ENCODE data around the gene GAS2L3. TPM values are rescaled to one million over a fixed set of nuclear protein-coding genes. Genes with fewer than 3 reads are reported as not detected.

The GAS2L3 gene
- total and polyA plus RNA-seq, 2 of the 8 experiments (the other 6 are each of a cell fraction or from before 2014, with no cell fraction given): 2.1 to 19.3 TPM

DNA sequence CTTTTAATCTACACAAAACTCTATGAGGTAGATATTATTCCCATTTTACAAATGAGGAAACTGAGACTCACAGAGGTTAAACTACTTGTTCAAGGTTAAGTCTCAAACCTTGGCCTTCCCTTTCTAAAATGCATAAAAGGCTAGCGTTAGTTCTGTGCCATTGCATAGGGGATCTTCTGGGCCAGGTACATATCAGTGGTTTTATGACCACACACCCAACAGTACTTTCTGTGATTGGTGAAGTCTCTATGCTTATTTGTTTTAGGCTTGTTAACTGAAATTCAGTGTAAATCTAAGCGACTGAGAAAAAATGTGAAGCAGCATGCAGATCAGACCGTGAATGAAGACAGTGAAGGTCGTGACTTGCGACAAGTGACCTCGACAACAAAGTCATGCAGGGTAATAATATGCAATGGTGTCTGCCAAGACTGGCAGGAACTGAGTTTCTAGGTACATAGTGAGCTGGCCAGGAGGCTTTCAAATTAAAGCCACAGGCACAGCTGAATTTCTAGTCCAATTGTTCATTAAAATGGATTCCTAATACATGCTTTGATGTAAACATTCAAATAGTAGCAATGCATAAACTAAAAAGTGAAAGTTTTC lies 38.8 kb upstream of the GAS2L3 start:
- H2AFZ ChIP-seq (ENCODE audit: low read length): no peak overlapping the region
- H3K4ac ChIP-seq (replicated peaks; ENCODE audit: insufficient read length, low read depth, low read length): no peak overlapping the region
- H3K36me3 ChIP-seq (ENCODE audit: control insufficient read depth in 2 of 4, insufficient read depth in 4 of 4, low read length in 3 of 4): no peaks in the 10 kb centered on the region
- no peak overlapping the region for H3K56ac ChIP-seq (replicated peaks; ENCODE audit: insufficient read length, low read depth, low read length)
- no peak overlapping the region for H2BK12ac ChIP-seq (ENCODE audit: low read depth, low read length)
- H2BK15ac ChIP-seq (ENCODE audit: low read length): no peak overlapping the region
- CTCF ChIA-PET (ENCODE audit: partially characterized antibody): interaction anchor here (1.2 to 1.5 kb wide), 2 partner anchors 130 to 171 kb away, joined by 3 read pairs; no protein-coding TSS in a partner anchor
- H3K27ac ChIP-seq (ENCODE audit: low read depth, low read length): no peak overlapping the region
- no peaks in the 10 kb centered on the region for H3K23me2 ChIP-seq (ENCODE audit: low read depth, low read length)
- no peak overlapping the region for H2BK120ac ChIP-seq (replicated peaks; ENCODE audit: low read depth, low read length)
- H4K5ac ChIP-seq (ENCODE audit: insufficient read length, low read depth, low read length): no peak overlapping the region
- no peak overlapping the region for H4K8ac ChIP-seq (ENCODE audit: extremely low read depth, insufficient read depth, low read length)
- no peak overlapping the region for H4K91ac ChIP-seq (replicated peaks; ENCODE audit: insufficient read length, low read length)
- no peaks in the 10 kb centered on the region for H3K79me1 ChIP-seq (ENCODE audit: low read depth, low read length)
- POLR2A ChIA-PET (ENCODE audit: partially characterized antibody): no interaction called here
- FAIRE-seq (no peak), DNase-seq (ENCODE audit: low read depth in 1 of 2, low spot score in 2 of 2) (no peak)
- H3K4me1 ChIP-seq (replicated peaks in 1 of 4; ENCODE audit: control insufficient read depth in 3 of 4, insufficient read depth in 4 of 4, low read length in 3 of 4): no peaks in the 10 kb centered on the region
- H3K18ac ChIP-seq (ENCODE audit: extremely low read depth, low read length): no peak overlapping the region
- no peak overlapping the region for H2BK20ac ChIP-seq (ENCODE audit: low read length)
- H3K9me3 ChIP-seq (ENCODE audit: insufficient read depth in 2 of 2, low read depth in 1 of 2, low read length in 1 of 2): no peaks in the 10 kb centered on the region
- H3K27me3 ChIP-seq (replicated peaks in 1 of 4; ENCODE audit: control insufficient read depth in 3 of 4, extremely low read depth in 1 of 4, insufficient read depth in 3 of 4, low read length in 3 of 4): no peaks in the 10 kb centered on the region
- no peaks in the 10 kb centered on the region for H3K79me2 ChIP-seq (ENCODE audit: control insufficient read depth in 1 of 2, insufficient read depth in 2 of 2, low read length in 2 of 2)
- TF ChIP-seq NANOG (IDR thresholded peaks at IDR 0.05; ENCODE audit: insufficient read depth, low read depth, low read length, poor library complexity, severe bottlenecking) (no peak), SP2 (IDR thresholded peaks at IDR 0.05; ENCODE audit: low read length) (no peak), BRCA1 (IDR thresholded peaks at IDR 0.05; ENCODE audit: low read depth, low read length) (no peak), POLR2AphosphoS5 (IDR thresholded peaks at IDR 0.05; ENCODE audit: low read depth, low read length) (no peak), JUN (IDR thresholded peaks at IDR 0.05; ENCODE audit: low read depth, low read length) (no peak), SIRT6 (IDR thresholded peaks at IDR 0.05; ENCODE audit: low read length) (no peak)
- TF ChIP-seq, protein P1, sequence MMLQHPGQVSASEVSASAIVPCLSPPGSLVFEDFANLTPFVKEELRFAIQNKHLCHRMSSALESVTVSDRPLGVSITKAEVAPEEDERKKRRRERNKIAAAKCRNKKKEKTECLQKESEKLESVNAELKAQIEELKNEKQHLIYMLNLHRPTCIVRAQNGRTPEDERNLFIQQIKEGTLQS (IDR thresholded peaks at IDR 0.05; ENCODE audit: insufficient read depth, low read depth, low read length): no peak
- TF ChIP-seq, protein P2, sequence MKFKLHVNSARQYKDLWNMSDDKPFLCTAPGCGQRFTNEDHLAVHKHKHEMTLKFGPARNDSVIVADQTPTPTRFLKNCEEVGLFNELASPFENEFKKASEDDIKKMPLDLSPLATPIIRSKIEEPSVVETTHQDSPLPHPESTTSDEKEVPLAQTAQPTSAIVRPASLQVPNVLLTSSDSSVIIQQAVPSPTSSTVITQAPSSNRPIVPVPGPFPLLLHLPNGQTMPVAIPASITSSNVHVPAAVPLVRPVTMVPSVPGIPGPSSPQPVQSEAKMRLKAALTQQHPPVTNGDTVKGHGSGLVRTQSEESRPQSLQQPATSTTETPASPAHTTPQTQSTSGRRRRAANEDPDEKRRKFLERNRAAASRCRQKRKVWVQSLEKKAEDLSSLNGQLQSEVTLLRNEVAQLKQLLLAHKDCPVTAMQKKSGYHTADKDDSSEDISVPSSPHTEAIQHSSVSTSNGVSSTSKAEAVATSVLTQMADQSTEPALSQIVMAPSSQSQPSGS (IDR thresholded peaks at IDR 0.05; ENCODE audit: low read length): no peak
- TF ChIP-seq, protein P3, sequence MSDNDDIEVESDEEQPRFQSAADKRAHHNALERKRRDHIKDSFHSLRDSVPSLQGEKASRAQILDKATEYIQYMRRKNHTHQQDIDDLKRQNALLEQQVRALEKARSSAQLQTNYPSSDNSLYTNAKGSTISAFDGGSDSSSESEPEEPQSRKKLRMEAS (IDR thresholded peaks at IDR 0.05): no peak
- no peak overlapping the region for H2BK5ac ChIP-seq (ENCODE audit: low read depth, low read length)
- H3K4me2 ChIP-seq (ENCODE audit: insufficient read depth in 1 of 2, low read depth in 2 of 2, low read length in 2 of 2): no peak overlapping the region
- no peak overlapping the region for H3K14ac ChIP-seq (ENCODE audit: insufficient read length)
- H2AK5ac ChIP-seq (ENCODE audit: low read depth, low read length): no peak overlapping the region
- 95% methylated on average over 6 of the region's 6 CpGs; no CpG with 5 or more reads in 1 of the 2 experiments for WGBS, 2 experiments (ENCODE audit: extremely low coverage in 1 of 2, insufficient coverage in 1 of 2, insufficient read length in 1 of 2, insufficient replicate concordance in 2 of 2, low coverage in 1 of 2, low lambda C conversion rate in 2 of 2, missing lambda C conversion rate in 1 of 2)
- no peak overlapping the region for H3K4me3 ChIP-seq (ENCODE audit: extremely low read depth in 1 of 4, insufficient read depth in 2 of 4, low read depth in 3 of 4, low read length in 4 of 4)
- no peak overlapping the region for H3K23ac ChIP-seq (ENCODE audit: insufficient read length)
- H4K20me1 ChIP-seq (replicated peaks in 1 of 2; ENCODE audit: control insufficient read depth in 1 of 2, insufficient read depth in 2 of 2, low read length in 2 of 2): no peaks in the 10 kb centered on the region
- H3K9ac ChIP-seq (replicated peaks in 1 of 4; ENCODE audit: extremely low read depth in 1 of 4, low read depth in 3 of 4, low read length in 3 of 4): no peak overlapping the region
